Eye (tissue), 1 donor: ENCODE results near the gene KDM2A.

ENCODE experiments used
- DNase-seq: peaks from one replicate; pipeline ENCODE4 v3.0.0-alpha.2; 2015

Gene KDM2A

DNA sequence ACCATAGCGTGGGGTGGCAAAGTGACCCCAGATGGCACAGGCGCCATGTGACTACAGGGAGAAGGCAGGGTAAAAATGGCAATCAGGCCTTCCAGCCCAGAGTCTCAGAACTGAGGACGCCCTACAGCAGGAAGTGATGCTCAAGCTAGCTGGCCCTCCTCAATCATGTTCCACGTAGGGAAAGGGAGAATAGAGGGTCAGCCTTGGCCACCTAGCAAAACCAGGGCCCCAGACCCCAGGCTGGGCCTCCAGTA lies 169.1 kb downstream of the KDM2A start:
- DNase-seq = no peak

DNA sequence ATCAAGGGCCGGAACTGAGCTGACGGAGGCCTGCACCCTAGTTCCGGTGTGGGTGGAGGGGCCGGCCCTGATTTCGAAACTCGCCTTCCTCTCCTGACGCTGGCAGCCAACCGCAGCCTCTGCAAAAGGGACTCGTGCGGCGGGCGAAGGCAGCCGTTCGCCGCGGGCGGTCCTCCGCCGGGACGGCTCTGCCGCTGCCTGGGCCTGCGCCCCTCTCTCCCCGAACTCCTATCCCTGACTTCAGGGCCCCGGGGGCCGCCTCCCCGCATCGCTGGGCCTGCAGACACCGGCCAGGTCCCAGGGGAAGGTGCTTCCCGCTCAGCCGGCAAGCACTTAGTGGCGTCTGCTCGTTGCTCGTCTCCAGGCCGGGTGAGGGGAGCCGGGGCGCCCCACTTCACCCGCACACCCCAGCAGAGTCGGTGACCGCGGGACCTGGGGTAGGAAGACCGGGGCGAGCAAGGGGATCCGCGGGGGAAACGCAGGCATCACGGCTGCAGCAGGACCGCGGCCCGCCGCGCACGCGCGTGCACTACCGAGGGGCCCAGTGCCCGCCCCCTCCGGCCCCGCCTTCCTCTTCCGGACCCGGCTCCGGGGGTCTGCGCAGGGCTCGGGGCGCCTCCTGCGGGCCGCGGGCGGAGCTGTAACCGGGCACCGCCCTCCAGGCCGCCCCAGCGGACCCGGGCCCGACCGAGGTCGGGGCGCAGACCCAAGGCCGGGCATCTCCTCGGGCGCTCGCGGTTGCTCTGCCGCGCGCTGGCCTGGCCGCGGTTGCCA lies 169.6 kb downstream of the KDM2A start:
- DNase-seq = peak; percentile 96

- DNase-seq = no peak
Observed at GRCh38 chr11:67289226-67289650, 170.2 kb downstream of the KDM2A start, which contains the start of gene ANKRD13D. ANKRD13D (plus strand) TSS chr11:67289303; CDS start chr11:67289461, 158 bp downstream.

- DNase-seq = no peak
Observed at GRCh38 chr11:67289651-67290479, 170.8 kb downstream of the KDM2A start.

- no peak for DNase-seq
Observed at GRCh38 chr11:67290801-67291200, 171.7 kb downstream of the KDM2A start.

DNA sequence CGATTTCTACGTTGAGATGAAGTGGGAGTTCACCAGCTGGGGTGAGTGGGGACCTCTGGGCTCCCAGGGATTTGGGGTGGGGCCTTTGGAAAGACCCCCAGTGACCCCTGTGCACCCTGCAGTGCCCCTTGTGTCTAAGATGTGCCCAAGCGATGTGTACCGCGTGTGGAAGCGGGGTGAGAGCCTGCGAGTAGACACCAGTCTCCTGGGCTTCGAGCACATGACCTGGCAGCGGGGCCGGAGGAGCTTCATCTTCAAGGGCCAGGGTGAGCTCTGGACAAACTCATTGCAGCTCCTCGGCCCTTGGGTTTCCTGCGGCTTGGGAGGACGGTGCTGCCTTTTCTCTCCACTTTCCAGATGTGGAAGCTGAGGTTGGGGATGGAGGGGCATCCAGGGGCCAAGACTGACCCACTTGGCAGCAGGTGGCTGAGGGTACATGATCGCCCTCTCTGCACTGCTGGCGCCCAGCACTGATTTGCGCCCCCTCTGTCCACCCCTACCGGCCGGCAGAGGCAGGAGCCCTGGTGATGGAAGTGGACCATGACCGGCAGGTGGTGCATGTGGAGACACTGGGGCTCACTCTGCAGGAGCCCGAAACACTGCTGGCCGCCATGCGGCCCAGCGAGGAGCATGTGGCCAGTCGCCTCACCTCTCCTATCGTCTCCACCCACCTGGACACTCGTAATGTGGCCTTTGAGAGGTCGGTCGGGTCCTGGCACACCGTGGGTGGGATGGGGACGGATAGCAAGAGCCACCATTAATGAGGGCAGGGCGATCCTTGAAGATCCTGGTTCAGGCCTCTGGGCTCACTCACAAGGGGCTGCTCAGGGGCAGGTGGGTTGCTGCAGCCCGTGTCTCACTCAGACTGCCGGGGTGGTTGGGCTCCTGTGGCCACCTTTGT lies 172.7 kb downstream of the KDM2A start:
- no peak for DNase-seq

DNA sequence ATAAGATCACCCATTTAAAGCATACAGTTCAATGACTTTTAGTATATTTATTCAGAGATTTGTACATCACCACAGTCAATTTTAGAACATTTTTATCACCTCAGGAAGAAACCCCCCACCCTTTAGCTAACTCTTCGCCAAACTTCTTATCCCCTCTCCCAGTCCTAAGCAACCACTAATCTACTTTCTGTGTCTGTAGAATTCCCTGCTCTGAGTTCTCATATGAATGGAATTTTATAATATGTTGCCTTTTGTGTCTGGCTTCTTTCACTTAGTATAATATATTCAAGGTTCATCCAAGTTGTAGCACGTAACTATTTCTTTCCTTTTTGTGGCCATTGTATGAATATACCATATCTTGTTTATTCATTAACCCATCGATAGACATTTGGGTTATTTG lies 173.6 kb downstream of the KDM2A start:
- no peak for DNase-seq

DNA sequence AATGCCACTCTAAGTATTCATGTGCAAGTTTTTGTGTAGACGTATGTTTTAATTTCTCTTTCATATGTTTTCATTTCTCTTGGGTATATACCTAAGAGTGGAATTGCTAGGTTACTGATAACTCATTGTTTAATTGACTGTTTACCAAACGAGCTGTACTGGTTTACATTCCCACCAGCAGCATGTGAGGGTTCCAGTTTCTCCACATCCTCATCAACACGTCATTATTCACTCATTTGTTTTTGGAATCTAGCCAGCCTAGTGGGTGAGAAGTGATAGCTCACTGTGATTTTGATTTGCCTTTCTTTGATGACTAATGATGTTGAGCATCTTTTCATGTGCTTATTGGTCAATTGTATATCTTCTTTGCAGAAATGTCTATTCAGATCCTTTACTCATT lies 174.0 kb downstream of the KDM2A start:
- no peak for DNase-seq

- peak; percentile 50 for DNase-seq
Observed at GRCh38 chr11:67295846-67296245, 176.8 kb downstream of the KDM2A start.

GRCh38 chr11:67298786-67299185 lies 179.7 kb downstream of the KDM2A start:
- DNase-seq = no peak

DNA sequence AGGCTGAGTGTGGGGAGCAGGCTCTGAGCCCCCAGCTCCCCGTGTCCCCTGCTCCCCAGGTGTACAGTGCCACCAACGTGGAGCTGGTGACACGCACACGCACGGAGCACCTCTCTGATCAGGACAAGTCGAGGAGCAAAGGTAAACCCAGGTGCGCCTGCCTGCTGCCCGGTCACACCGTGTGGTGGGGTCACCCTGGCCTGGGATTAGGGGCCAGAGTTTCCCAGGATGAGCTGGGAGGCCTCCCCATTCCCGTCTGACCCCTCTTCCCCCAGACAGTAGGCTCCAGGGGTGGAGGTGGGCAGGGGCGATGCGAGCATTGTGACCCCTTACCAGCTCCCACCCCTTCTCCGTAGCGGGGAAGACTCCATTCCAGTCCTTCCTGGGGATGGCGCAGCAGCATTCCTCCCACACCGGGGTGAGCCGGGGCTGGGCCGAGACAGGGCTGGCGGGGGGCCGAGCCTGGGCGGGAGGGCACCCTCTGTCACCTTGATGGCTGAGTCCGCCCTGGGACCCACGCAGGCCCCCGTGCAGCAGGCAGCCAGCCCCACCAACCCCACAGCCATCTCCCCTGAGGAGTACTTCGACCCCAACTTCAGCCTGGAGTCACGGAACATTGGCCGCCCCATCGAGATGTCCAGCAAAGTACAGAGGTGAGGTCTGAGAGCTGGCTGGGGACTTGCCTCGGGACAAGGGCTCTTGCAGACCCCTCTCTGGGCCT lies 180.6 kb downstream of the KDM2A start:
- no peak for DNase-seq

DNA sequence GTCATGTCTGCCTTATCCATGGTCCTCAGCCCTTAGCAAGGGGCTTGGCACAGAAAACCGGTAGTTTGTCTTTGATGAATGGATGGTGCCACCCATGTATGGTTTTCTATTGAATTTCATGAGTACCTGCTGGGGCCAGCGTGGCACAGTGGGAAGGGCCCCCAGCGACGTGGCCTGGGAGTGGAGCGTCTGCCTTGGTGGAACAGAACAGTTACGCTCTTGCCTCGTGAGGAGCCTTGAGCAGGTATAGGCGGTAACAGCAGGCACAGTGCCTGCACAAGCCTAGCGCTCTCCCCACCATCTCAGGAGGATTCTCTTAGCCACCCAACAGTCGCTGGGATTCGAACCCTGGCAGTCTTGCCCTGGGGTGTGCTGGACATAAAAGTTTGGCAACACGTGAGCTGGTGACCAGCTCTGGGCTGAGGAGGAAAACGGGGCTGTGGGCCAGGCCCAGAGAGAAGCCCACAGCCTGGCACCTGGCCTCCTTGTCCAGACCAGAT lies 181.2 kb downstream of the KDM2A start:
- no peak for DNase-seq

DNA sequence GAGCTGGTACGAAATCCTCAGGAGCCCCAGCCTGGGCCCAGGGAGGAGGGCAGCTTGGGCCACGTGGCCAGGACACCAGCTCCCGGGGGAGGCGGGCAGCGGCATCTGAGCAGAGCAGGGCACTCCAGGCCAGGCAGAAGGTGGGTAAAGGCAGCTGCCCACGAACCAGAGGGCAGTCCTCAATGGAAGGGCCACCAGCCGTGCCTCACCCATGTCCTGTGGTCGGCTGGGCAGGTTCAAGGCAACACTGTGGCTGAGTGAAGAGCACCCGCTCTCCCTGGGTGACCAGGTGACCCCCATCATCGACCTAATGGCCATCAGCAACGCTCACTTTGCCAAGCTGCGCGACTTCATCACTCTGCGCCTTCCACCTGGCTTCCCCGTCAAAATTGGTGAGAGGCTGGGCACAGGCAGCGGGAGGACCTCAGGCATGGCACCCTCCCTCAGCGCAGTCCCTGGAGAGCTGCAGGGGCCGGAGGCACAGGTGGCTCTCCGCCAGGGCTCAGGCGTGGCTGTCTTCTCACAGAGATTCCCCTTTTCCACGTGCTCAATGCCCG lies 181.8 kb downstream of the KDM2A start:
- DNase-seq = no peak

DNA sequence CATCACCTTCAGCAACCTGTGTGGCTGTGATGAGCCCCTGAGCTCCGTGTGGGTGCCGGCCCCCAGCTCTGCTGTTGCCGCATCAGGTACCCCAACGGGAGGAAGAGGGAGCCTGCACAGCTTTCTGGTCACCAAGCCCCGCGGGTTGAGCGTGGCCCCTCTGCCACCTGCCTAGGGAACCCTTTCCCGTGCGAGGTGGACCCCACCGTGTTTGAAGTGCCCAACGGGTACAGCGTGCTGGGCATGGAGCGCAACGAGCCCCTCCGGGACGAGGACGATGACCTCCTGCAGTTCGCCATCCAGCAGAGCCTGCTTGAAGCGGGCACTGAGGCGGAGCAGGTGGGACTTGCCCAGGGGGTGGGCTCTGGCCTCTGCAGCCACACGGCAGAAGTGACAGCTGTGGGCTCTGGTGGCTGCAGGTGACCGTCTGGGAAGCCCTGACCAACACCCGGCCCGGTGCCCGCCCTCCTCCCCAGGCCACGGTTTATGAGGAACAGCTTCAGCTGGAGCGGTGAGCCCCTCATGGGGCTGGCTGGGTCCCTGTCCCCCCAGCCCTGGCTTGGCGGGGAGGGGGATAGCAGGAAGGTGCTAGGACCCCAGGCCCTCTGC lies 182.4 kb downstream of the KDM2A start:
- DNase-seq = peak; percentile 30

- DNase-seq = peak; percentile 88
Observed at GRCh38 chr11:67301951-67302516, 183.0 kb downstream of the KDM2A start.

DNA sequence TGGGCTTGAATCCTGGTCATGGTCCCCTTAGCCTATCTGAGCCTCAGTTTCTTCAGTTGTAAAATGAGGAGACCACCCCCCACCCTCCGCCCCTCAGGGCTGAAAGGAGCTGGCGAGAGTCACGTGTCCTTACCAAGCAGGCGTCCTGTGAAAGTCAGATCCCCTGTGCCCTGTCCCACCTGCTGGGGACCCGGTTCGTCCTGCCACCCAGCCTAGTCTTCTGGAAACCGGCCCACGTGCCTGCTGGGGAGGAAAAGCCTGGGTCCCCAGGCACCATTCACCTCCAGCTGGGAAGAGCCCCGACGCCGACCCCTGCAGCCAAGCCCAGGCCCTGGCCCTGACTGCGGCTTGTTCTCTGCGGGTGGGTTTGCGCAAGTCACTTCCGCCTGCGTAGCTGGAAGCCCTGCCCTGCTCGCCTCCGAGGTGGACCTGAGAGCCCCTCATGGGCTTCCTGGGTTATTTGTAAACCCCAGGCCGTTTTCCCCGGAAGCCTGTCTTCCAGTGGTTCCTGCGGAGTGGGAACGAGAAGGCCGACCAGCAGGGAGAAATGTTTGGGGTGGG lies 183.6 kb downstream of the KDM2A start:
- DNase-seq = peak; percentile 59

DNA sequence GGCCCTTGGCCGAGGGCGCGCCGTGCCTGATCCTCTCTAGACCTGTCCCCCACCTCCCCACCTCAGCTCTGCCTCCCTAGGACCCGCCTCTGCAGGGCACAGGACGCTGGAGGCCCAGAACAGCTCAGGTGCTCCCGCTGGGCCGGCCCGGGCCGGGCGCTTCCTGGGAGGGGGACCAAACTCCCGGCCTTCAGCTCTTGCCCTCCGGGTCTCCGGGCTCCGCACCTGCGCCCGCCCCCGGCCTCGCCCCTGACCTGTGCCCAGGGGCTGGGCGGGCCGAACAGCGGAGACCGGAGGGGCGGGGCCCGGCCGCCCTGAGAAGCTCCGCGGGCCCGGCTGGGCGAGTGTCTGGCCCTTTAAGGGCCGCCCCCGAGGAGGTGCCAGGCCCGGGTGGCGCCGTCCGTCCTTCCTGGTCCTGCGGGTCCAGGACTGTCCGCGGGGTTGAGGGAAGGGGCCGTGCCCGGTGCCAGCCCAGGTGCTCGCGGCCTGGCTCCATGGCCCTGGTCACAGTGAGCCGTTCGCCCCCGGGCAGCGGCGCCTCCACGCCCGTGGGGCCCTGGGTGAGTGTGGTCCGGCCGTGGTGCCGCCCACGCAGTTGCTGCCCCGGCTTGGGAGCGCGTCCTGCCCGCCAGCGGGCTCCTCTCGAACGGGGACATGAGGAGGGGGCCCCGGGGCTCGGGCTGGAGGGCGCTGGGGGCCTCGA lies 184.2 kb downstream of the KDM2A start, which contains the start of gene SSH3:
TSS of gene SSH3 (plus strand) at position 399 of the 703 bp plus-strand sequence. CDS start at position 495, 96 bp downstream.
- DNase-seq = peak; percentile 73

GRCh38 chr11:67303835-67304411 lies 184.9 kb downstream of the KDM2A start:
- DNase-seq = peak; percentile 72

GRCh38 chr11:67304511-67305113 lies 185.5 kb downstream of the KDM2A start:
- no peak for DNase-seq
